ENCODE data around the gene ATF2.

GRCh38 chr2:175168564-175168945 is 552 bp upstream of the ATF2 start:
- no peak for TF ChIP-seq CTCF (IDR thresholded peaks at IDR 0.05; ENCODE audit: low read depth, low read length)
- no peak for TF ChIP-seq POLR2A (IDR thresholded peaks at IDR 0.05; ENCODE audit: extremely low read depth, insufficient read length)

Data from NB4 (cell line).